Fibroblast of peridontal ligament (primary cell): ENCODE measurements around the gene TMEM38B.
"Not testable (repeated sequence)": the region's sequence is repeated elsewhere in the genome, so short reads cannot be mapped to it uniquely, and the experiment has no call there.

Experiments used
- DNase-seq: peaks from one replicate; pipeline ENCODE4 v3.0.0-alpha.2; 2010; ENCODE audit errors: extremely low read depth

The TMEM38B gene

DNA sequence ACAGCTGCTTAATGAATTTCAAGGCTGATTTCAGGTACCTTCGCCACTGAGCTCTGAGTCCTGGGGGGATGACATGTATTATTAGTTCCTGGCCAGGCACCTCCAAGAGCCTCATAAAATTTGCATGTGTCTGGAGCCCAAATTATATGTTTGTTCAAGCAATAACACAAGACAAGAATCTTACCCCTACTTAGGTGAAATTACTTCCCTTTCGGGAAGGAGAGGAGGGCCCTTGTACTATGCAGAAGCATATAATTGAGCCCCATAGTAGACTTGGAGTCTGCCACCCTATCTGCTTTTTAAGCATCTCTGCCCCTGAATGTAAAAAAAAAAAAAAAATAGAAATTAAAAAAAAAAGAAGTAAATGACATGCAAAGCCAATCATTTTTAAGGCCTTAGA is 13.0 kb upstream of the TMEM38B start:
- DNase-seq = no peak

DNA sequence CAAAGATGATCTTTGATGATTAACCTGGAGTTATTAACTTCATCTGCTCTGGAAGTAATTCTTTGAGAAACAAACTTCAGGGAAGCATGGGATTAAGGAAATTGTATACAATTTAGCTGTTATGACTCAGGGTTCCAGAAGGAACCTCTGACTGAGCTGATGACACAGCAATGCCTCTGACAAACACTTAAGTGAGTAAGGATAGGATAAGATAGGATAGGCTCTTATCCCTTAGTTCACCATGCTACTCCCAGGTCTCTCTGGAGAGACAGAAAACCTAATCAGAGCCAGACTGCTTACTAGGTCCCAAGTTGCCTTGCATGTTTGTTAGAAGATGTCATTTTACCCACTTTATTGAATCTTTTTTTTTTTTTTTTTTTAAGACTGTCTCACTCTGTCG is 12.6 kb upstream of the TMEM38B start:
- peak; percentile 61 for DNase-seq

DNA sequence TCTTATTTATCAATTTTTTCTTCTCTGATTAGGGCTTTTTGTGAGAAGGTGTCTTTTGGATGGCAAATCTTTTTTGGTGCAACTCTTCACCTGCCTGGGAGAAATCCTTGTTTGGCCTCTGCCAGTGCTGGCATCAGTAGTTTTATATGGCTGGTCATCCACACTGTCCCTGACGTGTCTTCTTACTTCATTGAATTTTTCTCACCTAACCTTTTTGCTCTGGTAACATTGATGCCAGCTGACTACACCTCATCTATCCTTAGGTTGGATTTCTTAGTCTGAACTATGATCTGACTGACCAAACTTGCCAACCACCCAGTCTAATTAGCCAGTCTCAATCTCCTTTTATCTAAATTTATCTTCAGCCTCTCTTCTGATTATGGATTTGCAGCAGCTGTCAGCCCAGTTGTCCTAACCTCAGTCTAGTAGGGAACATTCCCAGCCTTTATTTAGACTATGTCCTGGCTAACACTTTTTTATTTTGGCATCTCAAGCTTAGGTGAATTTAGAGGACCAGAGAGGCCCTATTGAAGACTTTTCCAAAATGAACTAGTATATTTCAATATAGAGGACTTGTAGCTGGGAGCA is 10.6 kb upstream of the TMEM38B start:
- DNase-seq = no peak

DNA sequence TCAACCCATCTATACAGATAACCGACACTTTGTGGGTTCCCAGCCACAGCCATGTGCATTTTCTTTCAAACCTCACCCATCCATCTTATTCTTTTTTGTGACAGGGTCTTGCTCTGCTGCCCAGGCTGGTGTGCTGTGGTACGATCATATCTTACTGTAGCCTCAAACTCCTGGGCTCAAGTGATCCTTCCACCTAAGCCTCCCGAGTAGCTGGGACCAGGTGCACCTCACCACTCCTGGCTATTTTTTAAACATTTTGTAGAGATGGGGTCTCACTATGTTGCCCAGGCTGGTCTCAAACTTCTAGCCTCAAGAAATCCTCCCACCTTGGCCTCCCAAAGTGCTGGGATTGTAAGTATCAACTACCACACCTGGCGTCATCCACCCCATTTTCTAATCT is 7.4 kb upstream of the TMEM38B start:
- DNase-seq = no peak

DNA sequence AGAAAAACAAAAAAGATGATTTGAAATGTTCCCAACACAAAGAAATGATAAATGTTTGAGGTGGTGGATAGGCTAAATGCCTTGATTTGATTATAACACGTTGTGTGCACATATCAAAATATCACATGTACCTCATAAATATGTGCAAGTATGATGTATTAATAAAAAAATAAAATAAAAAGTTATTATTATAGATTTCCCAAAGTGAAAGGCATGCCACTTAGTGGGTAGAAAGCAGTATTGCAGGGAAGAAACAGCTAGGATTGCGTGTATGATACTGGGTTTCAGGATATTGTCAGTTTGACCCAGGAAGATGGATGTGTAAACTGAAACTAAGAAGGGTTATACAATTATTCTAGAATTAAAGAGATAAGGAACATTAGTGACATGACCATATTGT is 3.6 kb upstream of the TMEM38B start:
- peak; percentile 39 for DNase-seq

DNA sequence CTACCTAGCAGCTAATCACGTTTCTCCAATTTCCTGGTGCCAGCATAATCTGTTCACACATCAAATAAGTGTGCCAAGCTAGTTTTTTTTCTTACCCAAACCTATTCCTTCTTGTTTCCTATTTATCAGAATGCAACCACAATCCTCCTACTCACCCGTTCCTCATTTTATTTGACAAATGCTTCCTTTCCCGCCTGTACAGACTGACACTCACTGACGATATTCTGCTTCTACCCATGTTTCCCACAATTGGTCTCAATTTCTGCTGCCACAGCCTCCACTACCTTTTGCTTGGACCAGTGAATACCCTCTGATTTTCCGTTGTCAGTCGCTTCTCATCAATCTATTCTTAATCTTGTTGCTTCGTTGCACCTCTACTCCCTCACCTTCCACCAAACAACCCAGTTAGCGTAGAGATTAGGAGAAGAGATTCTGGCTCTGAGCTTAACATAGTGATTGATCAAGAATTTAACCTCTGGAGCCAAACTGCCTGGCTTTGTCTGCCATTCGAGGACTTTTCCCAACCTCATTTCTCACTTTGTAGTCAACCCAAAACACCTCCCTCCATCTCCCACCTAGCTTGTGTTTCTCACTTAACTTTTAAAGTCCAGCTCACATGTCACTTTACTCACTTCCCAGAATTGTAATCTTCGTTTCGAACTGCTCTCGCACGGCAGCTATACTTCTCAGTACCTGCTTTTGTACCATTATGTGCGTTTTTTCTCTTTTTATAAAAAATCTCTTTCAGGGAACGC is 729 bp upstream of the TMEM38B start:
- DNase-seq = peak; percentile 13

DNA sequence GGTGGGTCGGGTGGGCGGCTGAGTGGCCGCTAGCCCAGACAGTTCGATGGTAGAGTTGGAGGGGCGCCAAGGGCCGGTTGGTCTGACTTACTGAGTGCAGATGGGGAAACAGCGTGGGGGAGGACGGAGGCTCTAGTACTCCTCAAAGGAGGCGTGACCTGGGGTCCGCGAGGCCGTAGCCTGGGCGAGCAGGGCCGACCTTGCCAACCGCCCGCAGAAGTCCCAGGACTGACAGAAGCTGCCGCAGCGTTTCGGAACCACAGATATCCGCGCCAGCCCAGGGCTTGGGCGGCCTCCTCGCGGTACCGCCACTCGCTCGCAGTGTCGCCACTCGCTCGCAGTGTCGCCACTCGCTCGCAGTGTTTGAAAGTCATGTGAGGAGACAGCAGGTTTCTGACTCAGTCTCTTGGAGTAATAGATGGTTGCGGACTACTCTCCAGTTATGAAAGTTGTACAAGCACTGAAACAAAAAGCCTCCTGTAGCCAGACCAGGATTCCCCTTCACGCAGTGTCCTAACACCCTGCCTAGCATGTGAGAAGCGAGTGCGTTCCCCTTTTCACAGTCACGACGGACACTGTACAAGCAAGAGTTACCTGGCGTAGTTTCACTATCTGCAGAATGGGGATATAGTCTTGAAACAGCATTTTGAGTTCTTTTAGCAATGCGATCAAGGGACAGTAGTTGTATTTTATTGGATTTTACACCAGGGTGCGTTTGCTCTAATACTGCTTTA is 674 bp downstream of the TMEM38B start:
- DNase-seq = peak; percentile 44

DNA sequence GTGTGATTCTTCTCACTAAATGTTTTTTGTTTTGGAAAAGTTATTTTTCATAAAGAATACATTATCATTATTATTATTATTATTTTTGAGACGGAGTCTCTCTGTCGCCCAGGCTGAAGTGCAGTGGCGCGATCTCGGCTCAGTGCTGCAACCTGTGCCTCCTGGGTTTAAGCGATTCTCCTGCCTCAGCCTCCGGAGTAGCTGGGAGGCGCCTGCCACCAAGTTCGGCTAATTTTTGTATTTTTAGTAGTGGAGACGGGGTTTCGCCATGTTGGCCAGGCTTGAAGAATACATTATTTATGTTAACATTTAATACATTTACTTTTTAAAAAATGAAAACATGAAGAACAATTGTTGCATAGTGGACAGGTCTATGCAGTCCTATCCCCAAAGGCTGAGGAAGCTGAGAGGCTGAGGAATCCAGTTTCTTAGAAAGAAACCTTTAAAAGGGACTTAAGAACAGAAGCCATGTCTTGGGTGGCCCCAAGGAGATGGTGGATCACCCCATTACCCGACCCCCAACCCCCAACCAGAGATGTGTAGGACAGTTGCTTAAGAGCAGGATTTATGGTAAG is 2.0 kb downstream of the TMEM38B start:
- no peak for DNase-seq

DNA sequence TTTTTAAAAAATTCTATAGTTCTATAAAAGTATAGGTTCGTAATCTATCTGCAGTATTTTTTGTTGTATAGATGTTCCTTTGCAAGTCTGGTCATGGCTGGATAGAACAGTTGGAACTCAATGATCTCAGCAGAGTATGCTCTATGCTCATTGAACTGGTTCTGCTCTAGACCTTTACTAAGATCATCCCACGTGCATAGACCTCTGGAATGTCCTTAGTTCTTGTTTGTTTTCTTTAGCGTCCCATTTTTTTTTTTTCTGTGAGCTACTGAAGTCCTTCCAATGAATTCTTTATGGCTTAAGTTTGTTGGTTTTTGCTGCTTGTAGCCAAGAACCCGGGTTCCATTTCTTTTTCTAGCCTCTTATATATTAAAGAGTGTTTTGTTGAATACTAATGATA is 3.5 kb downstream of the TMEM38B start:
- no peak for DNase-seq

DNA sequence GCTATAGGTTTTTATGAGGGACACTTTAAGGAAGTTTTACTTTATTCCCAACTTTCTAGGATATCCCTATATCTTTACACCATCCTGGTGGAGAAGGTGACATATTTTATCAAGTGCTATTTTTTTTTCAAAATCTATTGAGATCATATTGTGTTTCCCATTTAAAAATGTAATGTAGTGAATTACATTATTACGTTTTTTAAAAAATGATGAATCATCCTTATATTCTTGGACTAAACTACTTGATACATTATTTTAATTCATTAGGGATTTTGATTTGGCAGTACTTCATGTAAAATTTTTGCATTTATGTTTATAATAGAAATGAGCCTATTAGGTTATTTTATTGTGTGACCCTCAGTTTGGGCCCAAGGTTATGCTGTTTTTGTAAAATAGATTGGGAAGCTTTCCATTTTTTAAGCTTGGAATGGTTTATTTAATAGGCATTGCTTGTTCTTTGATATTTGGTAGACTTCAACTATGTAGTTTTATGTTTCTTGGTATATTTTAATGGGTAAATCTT is 4.1 kb downstream of the TMEM38B start:
- no peak for DNase-seq

DNA sequence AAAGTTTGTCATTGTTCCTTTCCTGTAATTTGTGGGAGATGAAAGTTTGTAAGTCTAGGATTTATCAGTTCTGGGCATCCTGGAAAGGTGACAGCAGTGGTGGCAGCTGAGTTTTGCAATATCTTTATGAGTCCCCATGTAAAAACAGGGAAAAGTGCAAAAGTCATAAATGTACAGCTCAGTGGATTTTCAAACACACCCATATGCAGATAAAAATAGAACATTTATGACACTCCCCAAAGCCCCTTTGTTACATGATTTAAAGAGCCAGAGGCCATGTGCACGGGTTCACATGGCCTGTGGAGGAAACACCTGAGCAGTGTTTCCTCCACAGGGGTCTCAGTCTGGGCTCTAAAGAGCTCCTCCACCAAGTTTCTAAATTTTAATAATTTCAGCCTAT is 6.3 kb downstream of the TMEM38B start:
- no peak for DNase-seq

DNA sequence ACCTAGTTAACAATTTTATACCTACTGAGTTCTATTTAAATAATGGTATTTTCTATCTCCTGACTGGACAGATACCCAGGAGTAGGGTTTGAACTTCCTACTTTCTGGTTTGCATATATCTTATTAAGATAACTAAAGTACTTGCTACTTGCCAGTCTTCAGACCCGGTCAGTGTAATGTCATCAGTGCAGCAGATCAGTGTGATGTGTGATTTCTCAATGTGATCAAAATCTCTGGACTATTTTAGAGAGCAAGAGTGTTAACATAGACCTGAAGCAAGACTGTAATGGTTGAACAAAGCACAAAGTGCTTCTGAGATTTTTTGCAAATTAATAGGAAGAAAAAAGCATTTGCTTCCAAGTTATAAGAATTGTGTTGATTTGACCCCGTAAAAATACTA is 6.8 kb downstream of the TMEM38B start:
- DNase-seq = no peak

DNA sequence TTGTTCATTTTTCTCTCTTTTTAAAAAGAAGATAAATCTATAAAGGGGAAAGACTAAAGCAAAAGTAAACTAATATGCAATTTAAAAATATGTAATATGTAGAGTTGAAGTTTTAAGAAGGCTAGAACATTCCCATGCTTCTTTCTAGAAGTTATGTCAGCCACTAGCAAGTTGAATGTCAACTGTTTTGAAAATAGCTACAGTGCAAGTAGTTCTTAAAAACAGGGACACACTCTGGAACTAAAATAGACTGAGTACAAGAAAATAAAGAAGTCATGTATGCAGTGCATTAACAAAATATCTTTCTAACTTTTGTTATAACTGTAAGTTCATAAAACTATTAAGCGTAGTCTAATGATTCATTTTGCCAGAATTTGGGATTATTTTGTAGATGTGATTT is 7.9 kb downstream of the TMEM38B start:
- DNase-seq = no peak

DNA sequence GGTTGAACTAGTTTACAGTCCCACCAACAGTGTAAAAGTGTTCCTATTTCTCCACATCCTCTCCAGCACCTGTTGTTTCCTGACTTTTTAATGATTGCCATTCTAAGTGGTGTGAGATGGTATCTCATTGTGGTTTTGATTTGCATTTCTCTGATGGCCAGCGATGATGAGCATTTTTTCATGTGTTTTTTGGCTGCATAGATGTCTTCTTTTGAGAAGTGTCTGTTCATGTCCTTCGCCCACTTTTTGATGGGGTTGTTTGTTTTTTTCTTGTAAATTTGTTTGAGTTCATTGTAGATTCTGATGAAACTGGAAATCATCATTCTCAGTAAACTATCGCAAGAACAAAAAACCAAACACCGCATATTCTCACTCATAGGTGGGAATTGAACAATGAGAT is 9.3 kb downstream of the TMEM38B start:
- not testable (repeated sequence) for DNase-seq

DNA sequence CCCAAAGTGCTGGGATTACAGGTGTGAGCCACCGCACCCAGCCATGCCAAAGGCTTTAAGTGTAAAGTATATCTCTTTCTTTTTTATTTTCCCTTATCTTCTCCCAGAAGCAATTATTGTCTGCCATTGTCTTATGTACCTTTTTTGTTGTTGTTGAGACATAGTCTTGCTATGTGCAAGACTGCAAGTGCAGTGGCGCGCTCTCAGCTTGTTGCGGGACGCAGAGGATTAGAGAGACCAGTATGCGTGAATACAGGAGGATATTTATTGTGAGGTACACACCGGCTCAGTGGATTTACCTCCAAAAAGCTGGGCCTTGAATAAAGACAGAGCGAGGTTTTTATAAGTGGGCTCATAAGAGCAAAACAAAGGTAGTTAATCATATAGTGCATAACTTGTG is 11.8 kb downstream of the TMEM38B start:
- DNase-seq = no peak

DNA sequence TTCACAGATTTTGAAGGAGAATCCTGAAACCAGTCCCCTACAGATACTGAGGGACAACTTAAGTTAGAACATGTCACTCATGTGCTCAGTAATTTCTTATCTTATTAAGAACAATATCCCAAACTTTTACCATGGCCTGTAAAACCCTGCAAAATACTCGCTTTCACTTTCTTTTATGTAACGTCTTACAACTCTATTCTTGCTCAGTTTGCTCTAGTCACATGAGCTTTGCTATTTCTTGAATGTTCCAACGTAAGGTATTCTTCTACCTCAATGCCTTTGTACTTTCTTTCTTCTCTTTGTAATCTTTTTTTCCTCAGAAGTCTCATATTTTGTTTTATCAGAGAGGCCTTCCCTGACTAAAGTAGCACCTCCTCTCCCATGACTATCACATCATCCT is 14.1 kb downstream of the TMEM38B start:
- DNase-seq = no peak

DNA sequence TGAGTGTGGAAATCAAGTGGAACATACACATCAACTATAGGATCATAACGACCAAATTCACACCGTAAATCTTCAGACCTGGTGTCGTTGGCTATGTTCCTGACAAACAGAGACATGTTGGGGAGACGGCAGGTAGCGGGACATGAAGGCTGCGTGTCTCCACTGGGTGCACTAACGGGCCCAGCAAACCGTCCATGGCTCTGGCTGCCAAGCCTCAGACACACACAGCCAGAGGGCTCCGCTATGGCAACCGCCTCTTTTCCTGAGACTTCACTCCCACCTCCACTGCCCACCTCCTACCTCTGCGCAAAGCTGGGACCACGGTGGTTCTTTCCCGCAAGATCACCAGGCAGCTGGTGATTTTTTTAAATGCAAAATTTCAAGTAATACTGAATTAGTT is 16.3 kb downstream of the TMEM38B start:
- no peak for DNase-seq

DNA sequence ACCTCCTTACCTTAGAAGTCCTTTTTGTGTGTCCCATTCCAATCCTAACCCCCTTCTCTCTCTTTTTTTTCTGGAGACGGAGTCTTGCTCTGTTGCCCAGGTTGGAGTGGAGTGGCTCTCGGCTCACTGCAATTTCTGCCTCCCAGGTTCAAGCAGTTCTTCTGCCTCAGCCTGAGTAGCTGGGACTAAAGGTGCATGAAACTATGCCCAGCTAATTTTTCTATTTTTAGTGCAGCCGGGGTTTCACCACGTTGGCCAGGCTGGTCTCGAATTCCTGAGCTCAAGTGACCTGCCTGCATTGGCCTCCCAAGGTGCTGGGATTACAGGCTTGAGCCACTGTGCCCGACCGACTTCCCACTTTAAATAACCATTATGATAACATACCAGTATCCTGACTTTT is 17.5 kb downstream of the TMEM38B start:
- DNase-seq = no peak

DNA sequence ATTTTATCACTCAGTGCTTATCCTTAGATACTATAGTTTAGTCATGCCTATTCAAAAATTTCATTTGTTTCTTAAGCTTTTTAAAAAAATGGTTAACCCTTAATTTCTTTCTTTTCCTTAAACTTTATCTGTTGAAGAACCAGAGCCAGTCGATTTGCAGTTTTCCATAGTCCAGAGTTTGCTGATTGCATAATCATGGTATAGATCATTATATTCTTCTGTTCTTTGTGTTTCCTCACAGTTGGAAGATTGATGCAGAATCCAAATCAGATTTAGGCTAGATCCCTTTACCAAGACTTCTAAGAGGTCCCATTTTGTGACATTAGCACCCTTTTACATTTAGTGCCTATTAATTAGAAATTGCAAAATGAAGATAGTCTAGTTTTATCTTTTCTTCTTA is 18.0 kb downstream of the TMEM38B start:
- DNase-seq = no peak

DNA sequence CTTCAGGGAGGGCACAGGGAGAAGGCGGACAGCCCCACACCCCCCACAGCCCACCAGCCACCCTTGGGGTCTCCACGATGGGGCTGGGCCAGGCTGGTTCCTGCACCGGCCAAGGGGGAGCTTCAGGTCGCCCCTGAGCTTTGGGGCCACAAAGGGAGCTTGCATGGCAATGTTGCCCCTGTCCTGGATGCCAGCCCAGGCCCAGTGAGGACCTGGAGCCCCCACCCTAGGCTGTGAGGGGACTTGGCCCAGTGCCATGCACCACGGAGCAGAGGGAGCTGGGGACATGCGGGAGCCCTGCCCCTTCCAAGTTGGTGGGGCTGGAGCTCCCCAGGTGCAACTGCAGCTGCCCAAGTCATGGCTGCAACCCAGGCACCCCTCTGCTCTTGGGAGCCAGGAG is 18.4 kb downstream of the TMEM38B start:
- no peak for DNase-seq

DNA sequence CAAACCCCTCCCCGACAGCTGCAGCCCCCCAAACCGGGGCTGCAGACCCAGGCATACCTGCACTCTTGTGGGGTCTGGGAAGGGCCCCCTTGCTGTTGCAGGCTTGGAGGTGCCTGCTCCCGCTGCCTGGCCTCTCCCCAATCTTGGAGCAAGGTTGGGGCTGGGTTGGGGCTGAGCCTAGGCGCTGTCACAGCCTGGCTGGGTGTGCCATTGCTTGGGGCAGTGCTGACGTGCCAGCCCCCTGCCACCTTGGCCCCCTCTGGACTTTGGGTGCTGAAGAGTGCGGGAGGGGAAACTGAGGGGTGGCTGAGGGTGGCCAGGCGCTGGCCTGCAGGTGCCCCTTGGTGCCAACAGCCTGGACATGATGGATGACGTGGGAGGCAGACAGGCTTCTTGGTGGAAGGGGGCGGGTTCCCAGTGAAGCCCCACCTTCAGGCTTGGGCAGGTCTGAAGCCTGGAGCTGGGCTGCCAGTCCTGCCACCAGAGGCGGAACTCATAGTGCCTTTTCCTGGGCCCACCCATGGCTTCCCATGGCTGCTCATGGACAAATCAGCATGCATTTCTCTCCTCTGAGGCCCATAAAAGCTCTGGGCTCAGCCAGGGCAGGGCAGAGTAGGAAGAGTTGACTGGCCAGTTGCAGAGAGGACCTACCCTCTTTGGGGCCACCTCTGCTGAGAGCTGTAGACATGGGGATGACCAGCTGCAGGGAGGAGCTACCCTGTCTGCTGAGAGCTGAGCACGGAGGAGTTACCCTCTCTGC is 19.1 kb downstream of the TMEM38B start:
- no peak for DNase-seq

DNA sequence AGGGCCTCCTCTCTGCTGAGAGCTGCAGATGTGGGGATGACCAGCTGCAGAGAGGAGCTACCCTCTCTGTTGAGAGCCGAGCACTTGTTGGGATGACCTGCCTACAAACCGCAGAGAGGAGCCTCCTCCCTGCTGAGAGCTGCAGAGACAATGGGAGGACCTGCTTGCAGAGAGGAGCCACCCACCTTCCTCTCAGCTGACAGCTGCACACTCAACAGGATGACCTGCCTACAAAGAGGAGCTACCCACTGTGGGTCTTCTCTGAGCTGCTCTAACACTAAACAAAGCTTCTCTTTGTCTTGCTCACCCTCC is 19.6 kb downstream of the TMEM38B start:
- DNase-seq = no peak
